GM18499 (cell line): ENCODE data around the gene OIP5.
"Not testable (repeated sequence)": the region's sequence is repeated elsewhere in the genome, so short reads cannot be mapped to it uniquely, and the experiment has no call there.

Experiments used
- ATAC-seq: cut with Tn5 transposase; IDR thresholded peaks from one replicate; pipeline ENCODE4 v1.9.1; 2021; ENCODE audit warnings: moderate number of reproducible peaks; ENCODE audit not compliant: insufficient read depth, unreplicated experiment

The OIP5 gene

DNA sequence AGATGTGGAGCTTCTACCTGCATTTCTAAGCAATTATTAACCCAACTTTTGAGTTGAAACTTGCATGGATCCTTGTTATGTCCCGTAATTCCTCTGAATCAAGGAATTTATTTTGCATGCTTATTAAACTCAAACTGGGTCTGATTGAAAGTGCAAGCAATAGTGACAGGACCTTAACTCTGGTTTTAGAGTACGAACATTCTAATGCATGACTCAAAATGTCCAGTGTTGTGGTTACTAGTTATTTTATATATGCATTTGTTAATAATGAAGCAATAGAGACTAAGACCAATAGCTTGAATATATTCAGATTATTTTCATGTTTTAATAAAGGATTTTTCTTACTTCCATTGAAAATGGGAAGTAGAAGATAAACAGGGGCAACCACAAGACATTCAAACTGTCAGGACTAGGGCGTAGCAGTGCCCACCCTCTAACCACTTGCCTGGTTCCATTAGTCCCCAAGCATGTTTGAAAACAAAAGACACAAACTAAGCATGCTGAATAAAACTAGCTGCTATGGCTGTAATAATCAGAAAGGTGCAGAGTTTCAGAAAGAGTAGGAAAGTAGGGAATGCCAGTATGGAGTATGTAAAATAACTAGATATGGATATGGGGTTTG lies 28.1 kb downstream of the OIP5 start:
- no peak for ATAC-seq

DNA sequence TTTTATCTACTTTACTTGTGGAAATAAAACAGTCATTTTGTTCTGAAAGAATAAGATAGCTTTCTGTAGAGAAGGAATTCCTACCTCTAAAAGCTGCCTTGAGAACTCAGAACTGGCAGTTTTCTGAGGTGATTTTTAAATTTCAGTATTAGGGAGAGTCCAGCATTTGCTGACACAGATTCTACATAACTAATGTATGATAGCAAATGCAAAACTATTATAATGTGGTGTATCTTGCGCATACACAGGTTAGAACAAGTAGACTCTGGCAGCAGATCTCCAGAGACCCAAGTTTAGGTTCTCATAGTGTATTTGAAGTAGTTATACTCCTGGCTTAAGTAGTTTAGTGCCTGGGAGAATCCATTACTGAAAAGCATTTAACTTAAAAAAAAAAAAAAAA lies 30.8 kb downstream of the OIP5 start:
- no peak for ATAC-seq

DNA sequence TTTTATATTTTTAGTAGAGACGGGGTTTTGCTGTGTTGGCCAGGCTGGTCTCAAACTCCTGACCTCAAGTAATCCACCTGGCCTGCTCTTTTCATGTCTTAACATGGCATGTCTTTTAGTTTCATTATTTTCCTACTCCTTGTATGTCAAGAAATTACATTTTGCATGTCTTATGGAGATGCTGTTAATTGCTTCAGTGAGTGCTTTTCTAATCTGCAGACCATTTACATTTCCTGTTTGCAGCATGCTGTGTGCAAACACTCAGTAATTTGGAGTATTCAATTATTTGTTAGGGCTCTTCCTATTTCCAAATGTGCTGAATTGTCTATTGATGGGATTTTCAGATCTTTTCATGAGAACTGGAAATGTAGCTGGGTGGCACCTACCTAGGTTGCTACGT lies 31.3 kb downstream of the OIP5 start:
- not testable (repeated sequence) for ATAC-seq

DNA sequence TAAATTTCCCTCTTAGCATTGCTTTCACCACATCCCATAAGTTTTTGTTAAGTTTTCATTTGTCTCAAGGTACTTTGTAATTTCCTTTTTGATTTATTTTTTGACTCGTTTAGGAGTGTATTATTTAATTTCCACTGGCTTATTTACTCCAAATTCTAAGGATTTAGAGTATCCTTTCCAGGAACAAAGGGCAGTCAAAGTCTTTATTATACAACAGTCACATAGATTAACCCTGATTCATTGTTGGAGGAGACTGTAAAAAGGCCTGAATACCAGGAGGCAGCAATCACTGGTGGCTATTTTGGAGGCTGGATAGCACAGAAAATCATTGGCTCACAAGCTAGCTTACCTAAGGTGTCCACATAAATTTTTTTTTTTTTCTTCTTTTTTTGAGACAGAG lies 39.9 kb downstream of the OIP5 start:
- ATAC-seq = no peak

DNA sequence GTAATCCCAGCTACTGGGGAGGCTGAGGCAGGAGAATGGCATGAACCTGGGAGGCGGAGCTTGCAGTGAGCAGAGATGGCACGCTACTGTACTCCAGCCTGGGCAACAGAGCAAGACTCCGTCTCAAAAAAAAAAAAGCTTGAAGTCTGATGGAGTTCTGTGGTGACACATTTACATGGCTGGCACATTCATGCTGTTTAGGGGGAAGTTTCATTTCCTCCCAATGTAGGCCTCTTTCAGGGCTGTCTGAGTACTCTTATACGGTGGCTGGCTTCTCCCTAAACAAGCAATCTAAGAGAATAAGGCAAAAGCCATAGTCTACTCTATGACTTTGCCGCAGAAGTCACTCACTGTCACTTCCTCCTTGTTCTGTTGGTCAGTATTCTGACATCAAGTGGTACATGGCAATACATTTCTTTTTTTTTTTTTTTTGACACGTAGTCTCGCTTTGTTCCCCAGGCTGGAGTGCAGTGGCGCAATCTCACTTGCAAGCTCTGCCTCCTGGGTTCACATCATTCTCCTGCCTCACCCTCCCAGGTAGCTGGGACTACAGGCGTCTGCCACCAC lies 41.2 kb downstream of the OIP5 start:
- ATAC-seq = no peak

DNA sequence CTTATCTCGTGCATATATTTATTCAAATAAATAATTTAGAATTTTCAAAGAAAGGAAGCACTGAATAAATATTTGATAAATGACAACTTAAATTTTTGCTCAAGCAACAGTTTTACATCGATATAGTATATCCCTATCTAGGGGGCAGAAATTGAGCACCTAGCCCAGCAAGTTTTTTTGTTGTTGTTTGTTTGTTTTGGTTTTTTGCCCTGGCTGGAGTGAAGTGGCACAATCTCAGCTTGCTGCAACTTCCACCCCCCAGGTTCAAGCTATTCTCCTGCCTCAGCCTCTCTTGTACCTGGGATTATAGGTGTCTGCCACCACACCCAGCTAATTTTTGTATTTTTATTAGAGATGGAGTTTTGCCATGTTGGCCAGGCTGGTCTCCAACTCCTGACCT lies 42.4 kb downstream of the OIP5 start:
- no peak for ATAC-seq

DNA sequence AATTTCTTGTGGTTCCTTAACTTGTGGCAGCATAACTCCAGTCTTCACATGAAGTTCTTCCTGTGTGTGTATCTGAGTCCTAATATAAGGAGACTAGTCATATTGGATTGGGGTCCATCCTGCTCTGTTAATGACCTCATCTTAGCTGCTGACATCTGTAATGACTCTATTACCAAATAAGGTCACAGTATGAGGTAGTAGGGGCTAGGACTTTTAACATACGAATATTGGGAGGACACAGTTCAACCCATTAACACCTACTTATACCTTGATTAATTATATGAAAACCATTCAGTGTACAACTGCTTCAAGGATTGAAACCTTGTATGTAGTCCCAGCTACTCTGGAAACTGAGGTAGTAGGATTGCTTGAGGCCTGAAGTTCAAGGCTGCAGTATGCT lies 43.9 kb downstream of the OIP5 start:
- no peak for ATAC-seq

DNA sequence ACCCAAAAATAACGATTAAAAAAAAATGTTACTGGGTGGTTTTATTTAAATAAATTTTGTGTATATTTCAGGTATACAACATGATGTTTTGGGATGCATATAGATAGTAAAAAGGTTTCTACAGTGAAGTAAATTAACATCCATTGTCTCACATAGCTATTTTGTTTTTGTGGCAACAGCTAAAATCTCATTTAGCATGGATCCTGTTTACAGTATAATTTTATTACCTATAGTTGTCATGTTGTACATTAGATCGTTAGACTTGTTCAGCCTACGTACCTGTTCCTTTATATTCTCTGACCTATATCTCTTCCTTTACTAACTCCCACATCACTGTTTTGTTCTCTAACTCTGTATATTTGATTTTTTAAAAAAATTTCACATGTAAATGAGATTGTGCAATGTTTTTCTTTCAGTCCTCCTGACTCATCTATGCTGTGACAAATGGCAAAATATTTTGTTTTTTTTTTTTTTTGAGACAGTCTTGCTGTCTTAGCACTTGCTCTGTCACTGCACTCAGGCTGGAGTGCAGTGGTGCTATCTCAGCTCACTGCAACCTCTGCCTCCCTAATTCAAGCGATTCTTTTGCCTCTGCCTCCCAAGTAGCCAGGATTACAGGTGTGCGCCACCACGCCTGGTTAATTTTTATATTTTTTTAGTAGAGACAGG lies 45.6 kb downstream of the OIP5 start:
- ATAC-seq = no peak

DNA sequence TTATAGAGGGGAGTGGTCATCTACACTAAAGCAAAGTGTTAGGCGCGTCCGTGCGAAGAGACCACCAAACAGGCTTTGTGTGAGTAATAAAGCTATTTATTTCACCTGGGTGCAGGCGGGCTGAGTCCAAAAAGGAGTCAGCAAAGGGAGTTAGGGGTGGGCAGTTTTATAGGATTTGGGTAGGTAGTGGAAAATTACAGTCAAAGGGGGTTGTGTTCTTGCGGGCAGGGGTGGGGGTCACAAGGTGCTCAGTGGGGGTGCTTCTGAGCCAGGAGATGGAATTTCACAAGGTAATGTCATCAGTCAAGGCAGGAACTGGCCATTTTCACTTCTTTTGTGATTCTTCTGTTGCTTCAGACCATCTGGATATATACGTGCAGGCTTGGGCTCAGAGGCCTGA lies 47.1 kb downstream of the OIP5 start:
- no peak for ATAC-seq

DNA sequence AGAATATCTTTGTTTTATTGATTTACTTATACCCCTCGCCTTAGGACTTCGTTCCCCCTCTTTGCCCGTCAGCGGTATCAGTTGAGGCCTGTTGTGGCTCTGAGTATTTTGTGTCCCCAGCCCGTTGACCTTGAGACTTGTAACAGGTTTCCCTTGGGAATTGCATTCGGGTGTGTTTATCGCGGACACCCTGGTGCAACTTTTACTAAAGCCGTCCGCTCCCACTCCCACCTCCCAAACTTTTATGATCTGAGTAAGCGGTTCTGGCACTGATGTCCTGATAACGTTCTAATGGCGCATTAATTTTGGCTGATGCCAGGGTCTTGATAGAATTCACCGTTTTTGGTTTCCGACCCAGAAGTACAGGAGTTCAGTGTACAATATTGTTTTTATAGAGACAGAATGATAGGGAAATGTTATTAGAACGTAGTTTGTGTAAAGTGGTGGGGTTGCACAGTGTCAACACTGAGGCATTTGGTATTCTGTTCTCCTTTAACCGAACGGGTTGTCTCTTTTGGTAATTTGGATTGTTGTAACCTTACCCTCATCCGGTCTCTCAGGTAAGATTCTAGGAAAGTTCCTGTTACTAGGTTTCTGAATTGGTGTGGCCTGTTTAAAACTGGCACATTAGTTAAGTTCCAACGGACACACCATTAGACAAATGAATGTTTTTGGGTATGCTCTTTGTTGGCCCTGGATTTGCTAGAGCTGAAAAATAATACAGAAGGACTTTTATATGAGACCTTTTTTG lies 47.8 kb downstream of the OIP5 start:
- no peak for ATAC-seq

DNA sequence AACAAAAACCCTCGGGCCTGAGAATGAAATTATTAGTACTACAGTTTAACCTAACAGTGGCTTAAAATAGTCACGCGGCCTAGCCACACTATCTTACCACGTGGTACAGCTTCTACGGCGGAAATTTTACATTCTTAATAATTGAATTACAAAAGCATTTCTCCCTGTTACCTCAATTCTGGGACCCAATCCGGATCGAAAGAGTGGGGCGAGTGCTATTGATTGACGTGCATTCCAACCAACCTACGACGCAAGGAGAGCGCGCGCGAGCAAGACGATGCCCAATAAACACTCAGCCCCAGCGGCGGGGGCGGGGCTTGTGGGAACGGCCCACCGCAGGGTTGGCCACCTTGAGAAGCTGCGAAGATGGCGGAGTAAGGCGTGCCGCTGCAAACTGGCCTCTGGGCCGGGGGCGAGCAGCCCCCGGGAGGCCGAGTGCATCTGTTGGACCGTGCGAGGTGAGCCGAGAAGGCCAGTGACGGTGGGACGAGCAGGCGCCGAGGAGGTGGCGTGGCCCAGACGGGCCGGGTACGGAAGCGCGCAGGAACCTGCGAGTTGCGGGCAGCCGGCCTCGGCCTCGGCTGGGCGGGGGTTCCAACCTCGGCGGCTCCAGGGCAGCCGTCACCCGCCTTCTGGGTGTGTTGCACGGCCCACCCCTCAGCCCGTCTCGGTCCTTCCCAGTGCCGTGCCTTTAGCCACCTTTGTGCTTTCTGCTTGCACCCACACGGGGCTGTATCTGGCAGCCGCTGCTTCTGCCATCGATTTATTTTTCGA lies 48.6 kb downstream of the OIP5 start:
- ATAC-seq = peak; percentile 79

DNA sequence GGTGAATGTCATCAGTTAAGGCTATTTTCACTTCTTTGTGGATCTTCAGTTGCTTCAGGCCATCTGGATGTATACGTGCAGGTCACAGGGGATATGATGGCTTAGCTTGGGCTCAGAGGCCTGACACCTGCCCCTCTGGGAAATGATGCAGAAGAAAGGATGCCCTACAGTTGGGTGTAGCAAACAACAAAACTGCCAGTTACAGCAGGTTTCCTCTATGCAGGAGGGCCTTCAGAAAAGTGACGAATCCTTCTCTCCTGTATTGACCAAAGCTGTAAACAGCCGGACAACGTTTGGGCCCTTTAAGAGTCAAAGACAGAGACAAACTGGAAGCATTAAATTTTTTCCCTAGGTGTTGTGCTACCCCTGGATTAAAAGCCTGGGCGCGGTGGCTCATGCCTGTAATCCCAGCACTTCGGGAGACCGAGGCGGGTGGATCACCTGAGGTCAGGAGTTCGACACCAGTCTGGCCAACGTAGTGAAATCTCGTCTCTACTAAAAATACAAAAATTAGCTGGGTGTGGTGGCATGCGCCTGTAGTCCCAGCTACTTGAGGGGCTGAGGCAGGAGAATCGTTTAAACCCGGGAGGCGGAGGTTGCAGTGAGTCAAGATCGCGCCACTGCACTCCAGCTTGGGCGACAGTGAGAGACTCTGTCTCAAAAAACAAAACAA lies 49.3 kb downstream of the OIP5 start:
- not testable (repeated sequence) for ATAC-seq

DNA sequence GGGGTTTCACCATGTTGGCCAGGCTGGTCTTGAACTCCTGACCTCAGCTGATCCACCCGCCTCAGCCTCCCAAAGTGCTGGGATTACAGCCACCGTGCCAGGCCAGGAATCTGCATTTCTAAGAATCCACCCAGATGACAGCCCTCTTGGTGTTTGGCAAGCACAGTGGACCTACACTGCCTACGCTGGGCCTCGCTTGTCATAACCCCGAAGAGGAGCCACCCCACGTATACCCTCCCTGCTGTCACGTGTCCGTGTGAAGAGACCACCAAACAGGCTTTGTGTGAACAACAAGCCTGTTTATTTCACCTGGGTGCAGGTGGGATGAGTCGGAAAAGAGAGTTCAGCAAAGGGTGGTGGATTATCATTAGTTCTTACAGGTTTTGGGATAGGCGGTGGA lies 50.0 kb downstream of the OIP5 start:
- not testable (repeated sequence) for ATAC-seq

DNA sequence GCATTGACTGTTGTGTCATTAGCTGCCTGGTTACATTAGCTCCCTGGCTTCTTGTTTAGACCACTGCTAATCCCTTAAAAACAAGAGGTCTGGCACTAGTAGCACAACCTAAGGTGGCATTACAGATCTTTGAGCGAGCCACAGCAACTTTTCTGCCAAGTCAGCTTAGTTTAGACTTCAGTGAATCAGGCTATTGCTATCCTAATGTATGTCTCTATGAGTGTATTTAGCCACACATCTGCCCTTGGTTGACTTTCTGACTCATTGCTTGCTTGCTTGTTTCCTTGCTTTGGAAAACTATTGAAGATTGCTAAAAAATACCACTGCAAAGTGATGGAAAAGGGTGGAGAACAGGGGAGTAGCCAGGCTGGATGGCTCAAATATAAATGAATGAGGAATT lies 51.2 kb downstream of the OIP5 start:
- ATAC-seq = no peak

DNA sequence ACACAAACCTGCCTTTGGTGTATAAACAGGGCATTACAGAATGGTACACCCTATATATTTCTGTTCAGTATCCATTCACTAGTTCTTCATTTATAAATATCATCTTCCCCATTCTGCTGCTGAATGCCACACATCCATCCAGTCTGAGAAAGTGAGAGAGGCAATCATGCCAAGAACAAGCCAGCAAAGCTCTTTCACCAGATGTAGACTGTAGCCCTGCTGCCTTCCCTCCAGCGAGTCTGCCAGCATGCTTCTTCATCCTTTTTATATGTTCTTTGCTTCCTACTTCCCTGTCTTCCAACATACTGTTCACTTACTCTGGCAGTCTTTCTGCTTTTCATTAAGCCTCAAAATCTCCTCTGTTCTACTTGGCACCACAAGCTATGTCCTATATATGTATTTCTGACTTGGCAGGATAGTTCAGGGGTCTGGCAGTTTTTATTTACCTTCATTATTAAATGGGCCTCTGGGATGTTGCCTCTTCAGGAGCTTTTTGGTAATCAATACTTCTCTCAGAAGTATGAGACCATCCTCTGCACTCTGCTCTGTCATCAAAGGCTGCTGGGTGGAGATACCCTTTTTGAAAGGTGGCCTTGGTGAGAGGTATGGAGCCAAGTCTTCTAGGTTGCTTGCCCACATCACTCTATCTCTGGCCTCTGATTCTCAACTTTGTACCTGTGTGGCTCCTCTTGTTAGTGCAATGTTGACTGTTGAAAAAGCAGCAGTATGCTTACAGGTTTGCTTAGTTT lies 52.7 kb downstream of the OIP5 start:
- no peak for ATAC-seq

DNA sequence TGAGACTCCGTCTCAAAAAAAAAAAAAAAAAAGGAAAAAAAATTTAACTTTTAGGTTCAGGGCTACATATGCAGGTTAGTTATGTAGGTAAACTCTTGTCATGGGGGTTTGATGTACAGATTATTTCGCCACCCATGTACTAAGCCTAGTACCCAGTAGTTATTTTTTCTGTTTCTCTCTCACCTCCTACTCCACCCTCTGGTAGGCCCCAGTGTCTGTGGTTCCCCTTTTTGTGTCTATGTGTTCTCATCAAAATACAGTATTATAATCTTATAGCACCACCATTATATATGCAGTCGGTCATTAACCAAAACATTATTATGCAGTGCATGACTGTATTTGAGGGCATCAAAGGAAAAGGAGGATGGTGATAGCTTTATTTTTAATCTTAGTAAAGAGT lies 54.1 kb downstream of the OIP5 start:
- ATAC-seq = no peak

DNA sequence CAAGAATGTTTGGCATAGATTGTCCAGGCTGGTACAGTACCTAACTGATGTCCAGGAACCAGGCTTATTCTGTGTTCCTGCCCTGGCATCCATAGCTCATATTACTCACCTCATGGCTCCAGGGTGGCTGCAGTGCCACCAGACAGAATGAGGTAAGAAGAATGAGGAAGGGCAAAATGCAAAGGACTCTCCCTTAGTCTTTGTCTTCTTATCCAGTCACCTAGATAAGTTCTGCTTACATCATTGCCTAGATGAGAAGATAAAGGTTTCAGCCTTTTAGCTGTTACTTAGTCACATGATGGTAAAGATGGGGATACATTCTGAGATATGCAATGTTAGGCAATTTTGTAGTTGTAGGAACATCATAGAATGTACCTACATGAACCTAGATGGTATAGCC lies 55.6 kb downstream of the OIP5 start:
- no peak for ATAC-seq

DNA sequence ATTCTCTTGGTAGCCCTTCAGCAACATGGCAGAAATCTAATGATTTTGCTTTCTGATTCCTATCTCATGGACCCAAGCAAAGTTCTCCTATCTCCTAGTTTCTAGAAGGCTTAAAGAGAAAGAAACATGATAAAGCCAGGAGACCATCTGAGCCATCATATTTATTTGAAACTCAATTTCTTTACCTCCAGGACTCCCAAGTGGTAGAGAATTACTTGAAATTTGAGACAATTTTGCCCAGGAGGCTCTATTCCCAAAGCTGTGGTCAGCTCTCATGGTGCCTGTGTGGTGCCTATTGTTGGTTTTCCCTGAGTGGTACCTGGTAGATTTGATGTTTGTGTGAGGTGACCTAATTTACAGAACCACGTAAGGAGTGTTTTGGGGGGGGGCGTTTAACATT lies 62.5 kb downstream of the OIP5 start:
- no peak for ATAC-seq

DNA sequence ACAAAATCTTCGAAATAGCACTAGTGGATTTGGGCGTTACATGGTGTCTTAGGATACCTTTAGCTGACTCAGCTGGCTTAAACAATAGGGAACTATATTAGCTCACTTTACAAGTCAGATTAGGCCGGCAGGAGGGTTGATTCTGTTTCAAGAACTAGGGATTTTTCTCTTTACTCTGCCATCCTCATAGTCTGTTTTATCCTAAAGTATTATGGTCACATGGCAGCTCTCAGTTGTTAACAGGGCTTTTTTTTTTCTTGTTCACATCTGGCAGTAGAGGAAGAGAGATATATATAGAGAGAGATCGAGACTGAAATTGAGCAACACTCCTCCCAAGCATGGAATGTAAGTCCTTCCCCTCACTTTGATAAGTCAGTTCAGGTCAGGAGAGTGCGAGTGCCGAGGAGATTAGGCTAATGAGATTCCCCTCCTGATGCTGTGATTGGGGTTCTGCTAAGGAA lies 68.5 kb downstream of the OIP5 start:
- ATAC-seq = no peak
